Left renal pelvis (tissue), 4 donors: Measurements from ENCODE around the gene CACNG6. TPM values are rescaled to one million over a fixed set of nuclear protein-coding genes. Genes with fewer than 3 reads are reported as not detected.
"Not testable (repeated sequence)": the region's sequence is repeated elsewhere in the genome, so short reads cannot be mapped to it uniquely, and the experiment has no call there.

ENCODE experiments used
- DNase-seq, 4 donors: peaks; one replicate each; pipeline ENCODE4 v3.0.0-alpha.2; 2013; ENCODE audit warnings: low read depth in 4 of 4, low spot score in 3 of 4
- polyA plus RNA-seq, 4 donors: library from polyadenylated mRNA; unstranded; fragments of 120-200 nt; gene quantifications; one replicate each; pipeline ENCODE4 v1.2.1, GENCODE V29; 2013; ENCODE audit not compliant: insufficient read length in 4 of 4

The CACNG6 gene, protein sequence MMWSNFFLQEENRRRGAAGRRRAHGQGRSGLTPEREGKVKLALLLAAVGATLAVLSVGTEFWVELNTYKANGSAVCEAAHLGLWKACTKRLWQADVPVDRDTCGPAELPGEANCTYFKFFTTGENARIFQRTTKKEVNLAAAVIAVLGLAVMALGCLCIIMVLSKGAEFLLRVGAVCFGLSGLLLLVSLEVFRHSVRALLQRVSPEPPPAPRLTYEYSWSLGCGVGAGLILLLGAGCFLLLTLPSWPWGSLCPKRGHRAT
- polyA plus RNA-seq: 1 to 10 TPM in 1 of 4 donors, under 1 TPM in 3; 0.42 to 1.3 (median 0.85) TPM

GRCh38 chr19:53991224-53992113 is at the start of gene CACNG6:
TSS of gene CACNG6 (plus strand) at chr19:53991637. CDS start at chr19:53992878, 1,241 bp downstream.
- DNase-seq: no peak

GRCh38 chr19:53942001-53942786 is 49.2 kb upstream of the CACNG6 start:
- no peak for DNase-seq

- no peak for DNase-seq
Observed at GRCh38 chr19:53944416-53944815, 47.0 kb upstream of the CACNG6 start.

- DNase-seq: no peak
Observed at GRCh38 chr19:53944933-53945332, 46.5 kb upstream of the CACNG6 start.

GRCh38 chr19:53945441-53945840 is 46.0 kb upstream of the CACNG6 start:
- DNase-seq: no peak

DNA sequence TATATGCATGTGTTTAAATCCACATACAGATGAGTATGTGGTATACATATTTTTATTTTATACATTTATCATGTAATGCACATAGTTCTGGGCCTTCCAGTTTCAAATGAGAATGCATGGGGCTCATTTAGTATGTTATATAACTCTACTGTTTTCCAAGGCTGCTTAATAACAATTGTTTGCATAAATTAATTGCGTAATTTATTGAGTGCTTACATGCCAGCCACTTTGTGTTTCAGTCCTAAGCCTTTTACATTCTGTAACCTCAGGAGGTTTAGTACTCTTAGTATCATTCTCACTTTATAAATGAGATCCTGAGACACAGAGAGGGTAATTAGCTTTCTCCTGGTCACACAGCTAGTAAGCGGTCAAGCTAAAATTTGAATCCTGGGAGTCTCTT is 45.4 kb upstream of the CACNG6 start:
- DNase-seq: no peak

GRCh38 chr19:53947624-53948023 is 43.8 kb upstream of the CACNG6 start:
- no peak for DNase-seq

GRCh38 chr19:53948611-53949010 is 42.8 kb upstream of the CACNG6 start:
- not testable (repeated sequence) for DNase-seq

DNA sequence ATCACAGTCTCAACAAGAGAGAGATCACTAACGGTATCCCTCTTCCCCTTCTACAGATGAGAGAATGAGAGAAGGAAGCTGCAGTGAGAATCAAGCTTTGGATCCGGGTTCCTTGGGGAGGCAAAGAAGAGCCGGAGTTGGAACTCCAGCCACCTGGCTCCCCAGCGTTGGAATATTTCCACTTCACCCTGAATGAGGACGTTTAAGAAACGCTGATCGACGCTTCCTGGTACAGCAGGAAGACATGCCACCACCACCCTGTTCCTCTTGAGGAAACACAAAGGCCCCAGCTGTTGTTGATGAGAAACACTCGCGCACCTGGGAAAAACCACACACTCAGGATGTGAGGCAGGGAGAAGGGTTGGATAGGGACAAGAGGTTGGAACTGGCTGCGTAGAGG is 40.0 kb upstream of the CACNG6 start:
- DNase-seq: no peak

GRCh38 chr19:53951947-53952346 is 39.5 kb upstream of the CACNG6 start:
- no peak for DNase-seq

DNA sequence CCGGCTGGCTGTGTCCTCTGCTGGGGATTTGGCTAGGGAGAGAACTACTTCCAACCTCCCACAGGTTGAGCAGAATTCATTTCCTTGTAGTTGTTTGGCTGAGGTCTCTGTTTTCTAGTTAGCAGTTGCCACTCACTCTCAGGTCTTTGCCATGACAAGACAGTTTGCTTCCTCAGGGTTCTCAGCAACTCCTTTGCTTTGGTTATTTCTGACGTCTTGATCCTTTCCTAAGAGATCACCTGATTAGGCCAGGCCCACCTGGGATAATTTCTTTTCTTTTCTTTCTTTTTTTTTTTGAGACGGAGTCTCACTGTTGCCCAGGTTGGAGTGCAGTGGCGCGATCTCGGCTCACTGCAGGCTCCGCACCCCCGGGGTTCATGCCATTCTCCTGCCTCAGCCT is 38.1 kb upstream of the CACNG6 start:
- no peak for DNase-seq

DNA sequence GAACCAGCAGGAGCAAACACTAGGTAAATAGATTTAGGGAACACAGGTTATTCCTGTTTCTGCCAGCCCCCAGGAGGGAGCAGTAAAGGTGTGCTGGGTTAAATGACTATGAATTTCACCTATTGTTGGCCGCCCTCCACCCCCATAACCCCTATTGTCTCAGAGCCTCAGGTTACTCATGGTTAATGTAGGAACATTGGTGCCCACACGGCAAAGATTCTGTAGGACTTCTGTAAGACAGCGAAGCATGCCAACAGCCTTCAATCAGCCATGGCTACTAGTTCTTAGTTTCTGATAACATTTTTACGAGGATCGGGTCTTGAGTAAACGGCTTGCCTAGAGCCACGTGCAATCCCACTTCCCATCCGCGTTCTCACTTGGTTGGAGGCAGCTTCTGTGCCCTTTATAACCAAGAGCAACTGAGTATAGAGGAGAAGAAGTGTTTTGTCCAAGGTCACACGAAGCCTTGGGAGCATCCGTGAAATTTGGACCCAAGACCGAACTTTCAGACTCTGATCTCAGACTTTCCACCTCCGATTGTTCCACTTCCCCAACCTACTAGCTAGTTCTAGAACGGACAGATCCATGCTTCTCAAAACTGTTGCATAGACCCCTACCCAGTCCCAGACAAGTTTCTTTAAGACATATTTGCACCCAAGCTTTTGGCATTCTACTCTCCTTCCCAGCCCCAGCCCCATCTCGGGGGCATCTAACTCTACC is 33.8 kb upstream of the CACNG6 start:
- no peak for DNase-seq

GRCh38 chr19:53958168-53958571 is 33.3 kb upstream of the CACNG6 start:
- DNase-seq: no peak

DNA sequence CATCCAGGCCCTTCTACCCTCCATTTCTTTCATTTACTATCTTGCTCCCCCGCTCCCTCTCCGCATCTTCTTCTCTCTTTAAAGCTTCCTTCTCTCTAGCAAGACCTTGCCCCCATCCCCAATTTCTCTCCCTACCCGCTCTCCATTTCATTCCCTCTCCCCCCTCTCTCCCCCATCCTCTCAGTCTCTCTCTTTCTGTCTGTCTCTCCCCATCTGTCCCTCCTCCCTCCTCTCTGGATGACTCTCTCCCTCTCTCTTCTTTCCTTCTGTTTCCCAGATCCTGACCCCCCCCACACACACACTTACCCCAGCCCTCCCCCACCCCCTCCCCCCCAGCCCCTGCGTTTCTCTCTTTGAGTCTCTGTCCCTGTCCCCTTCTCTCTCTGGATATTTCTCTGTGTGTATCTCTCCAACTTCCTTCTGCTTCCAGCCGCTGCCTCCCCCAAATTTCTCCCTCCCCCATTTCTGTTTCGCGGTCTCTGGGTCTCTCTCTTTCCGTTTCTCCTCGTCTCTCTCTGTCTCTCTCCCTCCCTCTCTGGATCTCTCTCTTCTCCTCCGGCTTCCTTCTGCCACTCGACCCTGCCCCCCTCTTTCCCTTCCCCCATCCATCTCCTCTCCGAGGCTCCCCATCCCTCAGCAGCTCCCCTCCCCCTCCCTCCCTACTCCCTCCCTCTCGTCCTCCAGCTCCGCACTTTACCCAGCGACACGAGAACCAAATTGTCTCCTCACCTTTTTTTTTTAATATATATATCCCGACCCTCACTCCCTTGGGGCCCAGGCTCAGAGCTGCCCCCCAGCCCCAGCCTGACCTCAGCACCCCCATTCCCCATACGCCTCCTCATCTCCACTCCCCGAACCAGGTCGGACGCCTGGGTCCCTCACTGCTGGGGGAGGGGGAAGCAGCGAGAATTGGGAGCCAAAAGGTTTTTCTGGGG is 32.3 kb upstream of the CACNG6 start:
- DNase-seq: no peak

GRCh38 chr19:53960187-53960586 is 31.2 kb upstream of the CACNG6 start:
- no peak for DNase-seq

DNA sequence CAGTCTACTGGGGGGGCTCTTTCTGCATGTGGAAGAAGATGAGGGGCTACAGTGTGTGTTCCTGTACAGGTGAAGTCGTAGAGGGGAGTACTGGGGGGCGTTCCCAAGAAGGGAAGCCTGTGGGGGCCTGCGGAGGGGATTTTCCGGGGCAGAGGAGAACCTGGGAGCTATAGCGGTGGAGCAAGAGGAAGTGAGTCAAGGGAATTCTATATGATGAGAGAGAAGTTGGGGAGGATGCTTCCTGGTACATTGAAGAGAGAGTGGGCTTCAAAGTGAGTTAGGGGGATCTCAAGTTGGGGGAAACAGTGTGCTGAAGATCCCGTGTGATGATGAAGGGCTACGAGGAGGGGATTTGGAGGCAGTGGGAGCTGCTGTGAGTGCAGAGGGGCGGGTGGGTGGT is 30.6 kb upstream of the CACNG6 start:
- no peak for DNase-seq

- DNase-seq: no peak
Observed at GRCh38 chr19:53961523-53962356, 29.7 kb upstream of the CACNG6 start.

GRCh38 chr19:53962887-53963431 is 28.5 kb upstream of the CACNG6 start, which contains the start of gene CACNG8:
TSS of gene CACNG8 (plus strand) at chr19:53962937.
- DNase-seq: no peak
